ENCODE measurements around the gene MED12L.

DNA sequence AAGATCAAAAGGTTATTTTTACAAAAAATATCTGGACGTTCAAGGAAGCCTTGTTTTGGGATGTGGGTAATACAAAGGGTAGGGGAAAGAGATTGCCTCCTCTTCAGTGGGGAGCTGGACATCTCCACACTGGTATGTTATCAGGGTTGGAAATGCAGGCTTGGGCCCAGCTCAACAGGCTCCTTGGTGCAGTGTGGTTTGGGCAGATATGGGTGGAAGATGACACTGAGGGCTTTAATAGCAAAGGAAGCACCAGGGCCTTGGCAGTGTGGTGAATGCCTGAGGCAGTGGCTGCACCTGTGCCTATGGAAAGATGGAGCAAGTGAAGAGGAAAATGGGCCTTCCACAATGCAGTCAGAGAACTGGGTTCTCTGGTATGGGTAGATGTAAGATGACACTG, 11.2 kb upstream of the MED12L start:
- TF ChIP-seq, protein P1, sequence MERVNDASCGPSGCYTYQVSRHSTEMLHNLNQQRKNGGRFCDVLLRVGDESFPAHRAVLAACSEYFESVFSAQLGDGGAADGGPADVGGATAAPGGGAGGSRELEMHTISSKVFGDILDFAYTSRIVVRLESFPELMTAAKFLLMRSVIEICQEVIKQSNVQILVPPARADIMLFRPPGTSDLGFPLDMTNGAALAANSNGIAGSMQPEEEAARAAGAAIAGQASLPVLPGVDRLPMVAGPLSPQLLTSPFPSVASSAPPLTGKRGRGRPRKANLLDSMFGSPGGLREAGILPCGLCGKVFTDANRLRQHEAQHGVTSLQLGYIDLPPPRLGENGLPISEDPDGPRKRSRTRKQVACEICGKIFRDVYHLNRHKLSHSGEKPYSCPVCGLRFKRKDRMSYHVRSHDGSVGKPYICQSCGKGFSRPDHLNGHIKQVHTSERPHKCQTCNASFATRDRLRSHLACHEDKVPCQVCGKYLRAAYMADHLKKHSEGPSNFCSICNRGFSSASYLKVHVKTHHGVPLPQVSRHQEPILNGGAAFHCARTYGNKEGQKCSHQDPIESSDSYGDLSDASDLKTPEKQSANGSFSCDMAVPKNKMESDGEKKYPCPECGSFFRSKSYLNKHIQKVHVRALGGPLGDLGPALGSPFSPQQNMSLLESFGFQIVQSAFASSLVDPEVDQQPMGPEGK (tag by site-specific recombination; IDR thresholded peaks at IDR 0.05), result no peak
- TF ChIP-seq ZBTB20 (tag by site-specific recombination; IDR thresholded peaks at IDR 0.05), result no peak
- TF ChIP-seq, protein P2, sequence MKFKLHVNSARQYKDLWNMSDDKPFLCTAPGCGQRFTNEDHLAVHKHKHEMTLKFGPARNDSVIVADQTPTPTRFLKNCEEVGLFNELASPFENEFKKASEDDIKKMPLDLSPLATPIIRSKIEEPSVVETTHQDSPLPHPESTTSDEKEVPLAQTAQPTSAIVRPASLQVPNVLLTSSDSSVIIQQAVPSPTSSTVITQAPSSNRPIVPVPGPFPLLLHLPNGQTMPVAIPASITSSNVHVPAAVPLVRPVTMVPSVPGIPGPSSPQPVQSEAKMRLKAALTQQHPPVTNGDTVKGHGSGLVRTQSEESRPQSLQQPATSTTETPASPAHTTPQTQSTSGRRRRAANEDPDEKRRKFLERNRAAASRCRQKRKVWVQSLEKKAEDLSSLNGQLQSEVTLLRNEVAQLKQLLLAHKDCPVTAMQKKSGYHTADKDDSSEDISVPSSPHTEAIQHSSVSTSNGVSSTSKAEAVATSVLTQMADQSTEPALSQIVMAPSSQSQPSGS (tag by site-specific recombination; IDR thresholded peaks at IDR 0.05; ENCODE audit: low read depth), result no peak
- no peak for TF ChIP-seq ZSCAN30 (tag by site-specific recombination; IDR thresholded peaks at IDR 0.05)
- no peak for TF ChIP-seq ZNF266 (tag by site-specific recombination; IDR thresholded peaks at IDR 0.05; ENCODE audit: low read depth)
- no peak for TF ChIP-seq ZNF571 (tag by site-specific recombination; IDR thresholded peaks at IDR 0.05)
- no peak for TF ChIP-seq TCF7L2 (IDR thresholded peaks at IDR 0.05; ENCODE audit: borderline replicate concordance, low read depth, low read length)
- TF ChIP-seq, protein P3, sequence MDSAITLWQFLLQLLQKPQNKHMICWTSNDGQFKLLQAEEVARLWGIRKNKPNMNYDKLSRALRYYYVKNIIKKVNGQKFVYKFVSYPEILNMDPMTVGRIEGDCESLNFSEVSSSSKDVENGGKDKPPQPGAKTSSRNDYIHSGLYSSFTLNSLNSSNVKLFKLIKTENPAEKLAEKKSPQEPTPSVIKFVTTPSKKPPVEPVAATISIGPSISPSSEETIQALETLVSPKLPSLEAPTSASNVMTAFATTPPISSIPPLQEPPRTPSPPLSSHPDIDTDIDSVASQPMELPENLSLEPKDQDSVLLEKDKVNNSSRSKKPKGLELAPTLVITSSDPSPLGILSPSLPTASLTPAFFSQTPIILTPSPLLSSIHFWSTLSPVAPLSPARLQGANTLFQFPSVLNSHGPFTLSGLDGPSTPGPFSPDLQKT (IDR thresholded peaks at IDR 0.05; ENCODE audit: borderline replicate concordance, low read depth, low read length), result no peak

Measured in HEK293 (cell line).